ENCODE measurements around the gene PTS.
"Not testable (repeated sequence)": the region's sequence is repeated elsewhere in the genome, so short reads cannot be mapped to it uniquely, and the experiment has no call there.

PTS gene

GRCh38 chr11:112226062-112226830, at the start of gene PTS:
Gene PTS (plus strand): TSS chr11:112226428. CDS start chr11:112226444, 16 bp downstream.
- DNase-seq: peak; percentile 78

- DNase-seq: no peak
These were observed 48.6 kb upstream of the PTS start for GRCh38 chr11:112177589-112177988.

DNA sequence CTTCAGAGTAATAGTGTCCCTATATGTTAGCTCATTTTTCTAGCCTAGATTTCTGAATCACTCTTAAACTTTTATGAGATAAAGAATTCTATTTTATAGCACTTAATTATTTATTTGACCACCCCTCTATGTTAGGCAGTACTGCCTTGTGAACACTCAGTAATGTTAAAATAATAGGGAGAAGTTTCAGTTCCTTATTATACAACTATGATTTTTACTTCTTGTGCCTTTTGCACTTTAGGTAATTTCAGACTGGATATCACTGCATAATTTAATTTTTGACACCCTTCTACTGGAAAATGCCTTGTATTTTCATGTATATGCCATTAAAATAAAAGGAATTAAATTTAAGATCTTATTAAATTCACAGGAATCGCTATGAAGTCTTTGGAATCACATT, 47.8 kb upstream of the PTS start:
- no peak for DNase-seq

DNA sequence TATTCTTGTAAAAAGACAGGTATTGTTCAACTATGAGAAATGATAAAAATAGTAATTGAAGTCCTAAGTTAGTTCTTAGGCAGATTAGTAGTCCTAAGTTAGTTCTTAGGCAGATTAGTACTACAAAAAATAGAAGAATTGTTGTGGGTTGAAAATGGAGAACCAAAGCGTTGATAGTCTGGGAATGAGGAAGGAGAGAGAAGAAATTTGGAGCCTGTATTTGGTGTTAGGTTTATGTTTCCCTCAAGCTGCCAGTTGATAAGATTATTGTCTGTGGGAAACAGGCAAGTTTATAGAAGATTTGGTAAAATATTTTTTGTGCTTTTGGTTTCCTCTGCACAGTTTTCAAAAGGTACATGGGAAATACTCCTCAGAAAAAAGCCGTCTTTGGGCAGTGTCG, 47.3 kb upstream of the PTS start:
- no peak for DNase-seq

GRCh38 chr11:112179601-112180000, 46.6 kb upstream of the PTS start:
- DNase-seq: no peak

GRCh38 chr11:112182867-112183266, 43.4 kb upstream of the PTS start:
- no peak for DNase-seq

GRCh38 chr11:112185883-112186282, 40.3 kb upstream of the PTS start:
- DNase-seq: no peak

DNA sequence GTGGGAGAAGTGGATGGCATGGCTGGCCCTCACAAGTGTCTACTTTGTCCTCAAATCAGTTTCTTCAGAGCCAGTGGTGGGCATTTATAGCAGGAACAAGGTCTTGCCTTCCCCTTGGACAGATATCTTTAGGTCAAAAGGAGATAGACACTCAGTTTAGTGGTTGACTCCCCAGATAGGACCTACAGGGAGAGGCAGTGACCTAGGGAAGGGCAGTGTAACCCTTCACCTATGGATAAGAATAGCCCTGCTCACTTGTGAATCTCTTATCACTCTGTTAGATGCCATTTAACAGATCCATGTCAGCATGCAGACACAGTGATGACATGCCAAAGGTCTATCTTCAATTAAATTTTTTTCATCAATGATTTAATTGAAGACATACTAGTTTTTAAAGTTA, 39.9 kb upstream of the PTS start:
- no peak for DNase-seq

DNA sequence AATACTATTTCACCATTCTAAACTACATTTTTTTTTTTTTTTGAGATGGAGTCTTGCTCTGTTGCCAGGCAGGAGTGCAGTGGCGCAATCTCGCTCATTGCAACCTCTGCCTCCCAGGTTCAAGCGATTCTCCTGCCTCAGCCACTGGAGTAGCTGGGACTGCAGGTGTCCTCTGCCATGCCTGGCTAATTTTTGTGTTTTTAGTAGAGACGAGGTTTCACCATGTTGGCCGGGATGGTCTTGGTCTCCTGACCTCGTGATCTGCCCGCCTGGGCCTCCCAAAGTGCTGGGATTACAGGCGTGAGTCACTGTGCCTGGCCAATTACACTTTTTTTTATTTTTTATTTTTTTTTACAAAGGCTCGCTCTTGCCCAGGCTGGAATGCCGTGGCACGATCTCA, 31.1 kb upstream of the PTS start:
- not testable (repeated sequence) for DNase-seq

- no peak for DNase-seq
These were observed 30.3 kb upstream of the PTS start for GRCh38 chr11:112195951-112196351.

GRCh38 chr11:112196519-112197087, 29.6 kb upstream of the PTS start:
- DNase-seq: no peak

DNA sequence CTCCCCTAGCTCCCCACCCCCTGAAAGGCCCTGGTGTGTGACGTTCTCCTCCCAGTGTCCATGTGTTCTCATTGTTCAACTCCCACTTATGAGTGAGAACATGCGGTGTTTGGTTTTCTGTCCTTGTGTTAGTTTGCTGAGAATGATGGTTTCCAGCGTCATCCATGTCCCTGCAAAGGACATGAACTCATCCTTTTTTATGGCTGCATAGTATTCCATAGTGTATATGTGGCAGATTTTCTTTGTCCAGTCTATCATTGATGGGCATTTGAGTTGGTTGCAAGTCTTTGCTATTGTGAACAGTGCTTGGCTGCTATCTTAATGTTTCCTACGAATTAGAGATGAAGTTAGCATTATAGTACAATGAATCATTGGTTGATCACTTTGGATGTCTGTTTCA, 27.1 kb upstream of the PTS start:
- DNase-seq: not testable (repeated sequence)

DNA sequence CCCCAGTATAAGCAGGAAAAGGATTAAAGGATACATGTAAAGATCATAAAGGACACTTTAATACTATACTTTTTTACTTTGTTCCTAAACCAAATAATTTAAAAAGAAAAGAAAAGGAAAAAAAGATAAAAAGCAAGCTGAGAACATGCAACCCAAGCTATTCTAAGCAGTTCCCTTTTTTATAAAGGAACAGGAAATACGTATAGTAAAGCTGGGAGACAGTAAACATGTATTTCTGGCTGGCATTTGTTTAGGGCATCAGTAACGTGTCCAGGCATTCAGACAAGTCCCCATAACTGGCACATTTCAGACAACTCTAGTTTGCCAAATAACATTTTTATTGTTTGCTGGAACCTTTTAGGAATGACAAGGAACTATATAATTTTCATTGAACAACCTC, 26.0 kb upstream of the PTS start:
- no peak for DNase-seq

DNA sequence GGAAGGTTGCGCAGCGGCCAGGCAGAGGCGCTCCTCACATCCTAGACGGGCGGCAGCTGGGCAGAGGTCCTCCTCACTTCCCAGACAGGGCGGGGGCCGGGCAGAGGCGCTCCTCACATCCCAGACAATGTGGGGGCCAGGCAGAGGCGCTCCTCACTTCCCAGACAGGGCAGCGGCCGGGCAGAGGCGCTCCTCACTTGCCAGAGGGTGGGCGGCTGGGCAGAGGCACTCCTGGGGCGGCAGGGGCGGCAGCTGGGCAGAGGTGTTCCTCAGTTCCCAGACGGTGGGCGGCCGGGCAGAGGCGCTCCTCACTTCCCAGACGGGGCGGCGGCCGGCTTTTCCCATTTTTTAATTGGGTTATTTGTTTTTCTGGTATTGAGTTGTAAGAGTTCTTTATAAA, 20.2 kb upstream of the PTS start:
- DNase-seq: no peak

DNA sequence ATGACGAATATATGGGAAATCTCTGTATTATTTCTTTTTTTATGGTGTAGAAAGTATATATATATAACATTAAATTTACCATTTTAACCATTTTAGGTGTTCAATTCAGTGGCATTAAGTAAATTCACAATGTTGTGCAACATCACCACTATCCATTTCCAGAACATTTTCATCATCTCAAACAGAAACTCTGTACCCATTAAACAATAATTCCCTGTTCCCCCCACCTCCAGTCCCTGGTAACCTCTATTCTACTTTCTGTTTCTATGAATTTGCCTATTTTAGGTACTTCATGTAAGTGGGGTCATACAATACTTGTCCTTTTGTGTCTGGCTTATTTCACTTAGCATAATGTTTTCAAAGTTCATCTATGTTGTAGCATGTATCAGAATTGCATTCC, 15.3 kb upstream of the PTS start:
- no peak for DNase-seq

- DNase-seq: no peak
These were observed 14.7 kb upstream of the PTS start for GRCh38 chr11:112211536-112211935.

GRCh38 chr11:112212290-112212689, 13.9 kb upstream of the PTS start:
- no peak for DNase-seq

- no peak for DNase-seq
These were observed 13.5 kb upstream of the PTS start for GRCh38 chr11:112212710-112213109.

GRCh38 chr11:112213753-112214152, 12.5 kb upstream of the PTS start:
- DNase-seq: no peak

GRCh38 chr11:112215621-112216020, 10.6 kb upstream of the PTS start:
- no peak for DNase-seq

DNA sequence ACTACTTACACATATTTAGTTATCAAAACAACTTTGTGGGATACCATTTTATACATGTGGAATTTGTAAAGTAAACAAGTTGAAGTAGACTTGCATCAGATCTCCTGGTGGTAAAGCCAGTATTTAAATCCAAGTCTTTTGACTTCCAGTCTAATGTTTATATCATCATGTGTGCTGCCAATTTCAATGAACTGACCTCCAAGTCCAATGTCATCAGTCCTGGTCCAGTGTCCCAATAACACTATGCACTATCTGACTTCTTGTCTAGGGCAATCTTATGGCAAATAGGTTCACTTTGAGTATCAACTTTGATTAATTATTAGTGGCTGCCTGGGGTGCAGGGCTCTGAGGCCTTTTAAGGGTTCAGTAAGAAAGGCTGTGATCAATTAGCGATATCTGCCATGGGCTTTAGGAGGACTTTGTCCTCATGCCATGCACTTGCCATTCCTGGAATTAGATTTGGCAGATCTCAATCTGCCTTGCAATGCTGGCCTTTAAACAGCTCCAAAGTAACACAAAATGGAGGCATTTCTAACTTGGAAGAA, 9.6 kb upstream of the PTS start:
- DNase-seq: no peak

- DNase-seq: peak; percentile 38
These were observed 6.6 kb upstream of the PTS start for GRCh38 chr11:112219476-112220232.

DNA sequence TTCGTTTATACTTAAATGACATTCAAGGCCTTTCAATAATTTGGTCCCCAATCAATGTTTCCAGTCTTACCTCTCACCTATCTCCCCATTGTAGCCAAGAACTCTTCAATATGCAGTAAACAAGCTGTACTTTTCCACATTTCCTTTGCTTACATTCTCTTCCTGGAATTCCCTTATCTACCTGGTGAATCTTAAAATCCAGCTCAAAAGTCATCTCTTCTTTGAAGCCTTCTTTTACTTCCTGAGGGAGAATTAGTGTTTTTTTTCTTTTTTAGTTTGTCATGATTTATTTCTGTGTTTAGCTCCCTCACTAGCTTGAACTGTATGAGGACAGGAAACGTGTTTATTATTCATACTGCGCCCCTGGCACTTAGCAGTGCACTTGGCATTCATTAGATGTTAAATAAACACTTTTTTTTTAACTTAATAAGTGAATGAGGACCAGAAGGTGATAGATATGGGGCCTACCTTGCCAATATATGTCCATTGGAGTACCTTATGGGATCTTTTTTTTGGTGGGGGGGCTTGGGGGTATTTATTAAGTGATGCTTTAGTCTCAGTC, 4.9 kb upstream of the PTS start:
- no peak for DNase-seq

GRCh38 chr11:112222303-112222702, 3.9 kb upstream of the PTS start:
- DNase-seq: no peak

Data from NCI-H2171 (cell line).